ENCODE measurements around the gene GTF3C5.
A peak's percentile ranks its signal among the peaks of the same experiment; 100 is the strongest.
"Not testable (repeated sequence)": the region's sequence is repeated elsewhere in the genome, so short reads cannot be mapped to it uniquely, and the experiment has no call there.

GTF3C5 gene

DNA sequence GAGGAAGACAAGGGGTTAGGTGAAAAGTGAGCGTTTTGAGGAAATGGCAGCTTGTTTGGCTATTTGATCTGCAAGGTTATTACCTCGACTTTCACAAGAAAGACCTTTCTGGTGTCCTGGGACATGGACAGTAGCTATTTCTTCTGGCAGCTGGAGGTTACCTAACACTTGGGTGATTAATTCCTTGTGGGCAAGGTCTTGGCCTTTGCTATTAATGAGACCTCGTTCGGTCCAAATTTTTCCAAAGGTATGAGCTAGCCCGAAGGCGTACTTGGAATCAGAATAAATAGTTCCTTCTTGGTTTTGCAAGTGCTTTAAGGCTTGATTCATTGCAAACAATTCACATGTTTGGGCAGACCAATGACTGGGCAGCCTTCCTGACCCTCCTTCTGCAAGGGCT, 4.9 kb downstream of the GTF3C5 start:
- Mint-ChIP-seq H3K4me3 (no peak overlapping the region), H3K36me3 (ENCODE audit: low read depth) (peaks cover 59% of the 10 kb centered on the region), H3K27me3 (no peaks in the 10 kb centered on the region), H3K27ac (no peak overlapping the region), H3K4me1 (ENCODE audit: low read depth) (peaks cover 47% of the 10 kb centered on the region), H3K9me3 (no peaks in the 10 kb centered on the region)
- DNase-seq: no peak

GRCh38 chr9:133037775-133038515, 7.1 kb downstream of the GTF3C5 start:
- Mint-ChIP-seq H3K27me3 (no peaks in the 10 kb centered on the region), H3K27ac (no peak overlapping the region), H3K4me1 (ENCODE audit: low read depth) (peaks cover 31% of the 10 kb centered on the region), H3K36me3 (ENCODE audit: low read depth) (peaks cover 57% of the 10 kb centered on the region), H3K9me3 (no peaks in the 10 kb centered on the region), H3K4me3 (no peak overlapping the region)
- DNase-seq: no peak

- H3K36me3 Mint-ChIP-seq (ENCODE audit: low read depth): peaks cover 70% of the 10 kb centered on the region
- H3K4me1 Mint-ChIP-seq (ENCODE audit: low read depth): peaks cover 15% of the 10 kb centered on the region
- not testable (repeated sequence) for H3K9me3 Mint-ChIP-seq, H3K27me3 Mint-ChIP-seq, H3K4me3 Mint-ChIP-seq, H3K27ac Mint-ChIP-seq
- peak; percentile 60 for DNase-seq
Measured at GRCh38 chr9:133040892-133041479, 10.2 kb downstream of the GTF3C5 start.

GRCh38 chr9:133041958-133042357, 11.2 kb downstream of the GTF3C5 start:
- peaks cover 12% of the 10 kb centered on the region for H3K4me1 Mint-ChIP-seq (ENCODE audit: low read depth)
- no peaks in the 10 kb centered on the region for H3K9me3 Mint-ChIP-seq
- no peaks in the 10 kb centered on the region for H3K27me3 Mint-ChIP-seq
- H3K4me3 Mint-ChIP-seq: no peak overlapping the region
- no peak overlapping the region for H3K27ac Mint-ChIP-seq
- DNase-seq: no peak
- H3K36me3 Mint-ChIP-seq (ENCODE audit: low read depth): peaks cover 72% of the 10 kb centered on the region

DNA sequence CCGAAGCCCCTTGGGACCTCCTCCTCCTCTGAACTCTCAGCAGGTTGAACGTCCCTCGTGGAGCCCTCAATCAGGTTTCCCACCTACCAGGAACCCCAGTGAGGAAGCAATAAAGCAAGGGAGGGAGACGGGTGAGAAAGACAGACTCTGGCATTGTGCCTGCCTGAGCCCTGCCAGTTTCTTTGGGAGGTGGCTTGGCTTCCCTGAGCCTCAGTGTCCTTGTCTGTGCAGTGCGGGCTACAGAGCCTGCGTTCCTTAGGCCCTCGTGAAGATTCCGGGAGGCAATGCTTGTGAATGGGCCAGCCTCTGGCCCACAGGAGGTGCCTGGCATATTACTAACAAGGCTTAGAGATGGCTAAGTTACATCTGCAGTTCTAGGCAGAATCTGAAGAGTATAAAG, 11.9 kb downstream of the GTF3C5 start:
- peaks cover 12% of the 10 kb centered on the region for H3K4me1 Mint-ChIP-seq (ENCODE audit: low read depth)
- no peak overlapping the region for H3K4me3 Mint-ChIP-seq
- no peaks in the 10 kb centered on the region for H3K27me3 Mint-ChIP-seq
- no peak for DNase-seq
- H3K36me3 Mint-ChIP-seq (ENCODE audit: low read depth): peaks cover 72% of the 10 kb centered on the region
- H3K9me3 Mint-ChIP-seq: no peaks in the 10 kb centered on the region
- no peak overlapping the region for H3K27ac Mint-ChIP-seq

DNA sequence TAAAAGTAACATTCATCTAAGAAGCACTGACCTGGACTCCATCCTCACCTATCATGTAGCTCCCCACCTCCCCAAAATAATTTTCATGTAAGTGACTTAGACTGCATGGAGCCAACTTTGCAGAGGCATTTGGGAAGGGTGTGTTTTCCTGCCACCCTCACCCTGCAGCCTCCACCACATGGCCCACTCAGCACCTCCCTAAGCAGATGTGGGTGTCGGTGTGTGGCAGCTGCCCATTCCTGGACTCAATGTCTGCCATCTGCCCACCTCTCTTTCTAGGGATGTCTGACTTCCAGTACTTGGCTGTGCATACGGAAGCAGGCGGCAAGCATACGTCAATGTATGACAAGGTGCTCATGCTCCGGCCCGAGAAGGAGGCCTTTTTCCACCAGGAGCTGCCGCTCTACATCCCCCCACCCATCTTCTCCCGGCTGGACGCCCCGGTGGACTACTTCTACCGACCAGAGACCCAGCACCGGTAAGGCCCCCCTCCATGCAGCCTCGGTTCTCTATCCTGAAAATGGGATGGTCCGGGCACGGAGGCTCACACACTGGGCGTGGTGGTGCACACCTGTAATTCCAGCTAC, 12.7 kb downstream of the GTF3C5 start:
- peaks cover 10% of the 10 kb centered on the region for H3K4me1 Mint-ChIP-seq (ENCODE audit: low read depth)
- peaks cover 73% of the 10 kb centered on the region for H3K36me3 Mint-ChIP-seq (ENCODE audit: low read depth)
- H3K4me3 Mint-ChIP-seq: no peak overlapping the region
- no peaks in the 10 kb centered on the region for H3K27me3 Mint-ChIP-seq
- no peak overlapping the region for H3K27ac Mint-ChIP-seq
- no peaks in the 10 kb centered on the region for H3K9me3 Mint-ChIP-seq
- no peak for DNase-seq

DNA sequence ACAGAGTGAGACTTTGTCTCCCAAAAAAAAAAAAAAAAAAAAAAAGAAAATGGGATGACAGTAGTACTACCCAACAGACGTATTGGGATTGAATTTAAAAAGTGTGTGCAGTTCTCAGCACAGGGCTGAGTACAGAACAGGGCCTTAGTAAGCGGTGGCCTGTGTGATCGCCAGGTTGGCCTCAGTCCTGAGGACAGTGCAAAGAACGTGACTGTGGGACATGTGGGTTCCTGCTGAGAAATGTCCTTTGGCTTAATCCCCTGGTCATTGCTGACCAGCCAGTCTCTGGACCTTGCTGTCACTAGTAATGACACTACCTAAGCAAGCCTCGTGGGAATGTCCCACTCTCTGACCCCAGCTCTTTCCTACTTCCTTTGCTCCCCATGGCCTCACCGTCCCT, 13.3 kb downstream of the GTF3C5 start:
- DNase-seq: no peak
- Mint-ChIP-seq H3K36me3 (ENCODE audit: low read depth) (peaks cover 76% of the 10 kb centered on the region), H3K27ac (no peak overlapping the region), H3K4me3 (no peak overlapping the region), H3K4me1 (ENCODE audit: low read depth) (peaks cover 10% of the 10 kb centered on the region), H3K9me3 (no peaks in the 10 kb centered on the region), H3K27me3 (no peaks in the 10 kb centered on the region)

DNA sequence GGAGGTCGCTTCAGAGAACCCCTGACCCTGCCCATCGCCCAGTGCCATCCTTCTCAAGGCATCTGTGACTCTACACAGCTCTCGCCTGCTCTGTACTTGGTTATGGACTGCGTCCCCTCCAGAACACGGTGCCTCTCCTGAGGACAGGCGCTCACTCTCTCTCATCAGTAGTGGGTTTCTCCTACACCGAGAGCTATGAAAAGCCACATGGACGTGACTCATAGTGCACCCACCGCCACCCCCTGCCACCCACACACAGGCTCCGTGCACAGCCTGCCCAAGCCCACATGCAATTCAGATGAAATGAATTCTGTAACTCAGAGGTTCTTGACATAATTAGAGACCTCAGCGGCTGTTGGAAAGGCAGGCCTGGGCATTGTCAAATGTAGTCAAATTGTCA, 13.9 kb downstream of the GTF3C5 start:
- DNase-seq: no peak
- peaks cover 10% of the 10 kb centered on the region for H3K4me1 Mint-ChIP-seq (ENCODE audit: low read depth)
- no peak overlapping the region for H3K4me3 Mint-ChIP-seq
- no peaks in the 10 kb centered on the region for H3K27me3 Mint-ChIP-seq
- no peak overlapping the region for H3K27ac Mint-ChIP-seq
- H3K36me3 Mint-ChIP-seq (ENCODE audit: low read depth): peaks cover 82% of the 10 kb centered on the region
- no peaks in the 10 kb centered on the region for H3K9me3 Mint-ChIP-seq

GRCh38 chr9:133045132-133045531, 14.3 kb downstream of the GTF3C5 start:
- H3K27me3 Mint-ChIP-seq: no peaks in the 10 kb centered on the region

GRCh38 chr9:133046196-133046899, 15.6 kb downstream of the GTF3C5 start:
- no peaks in the 10 kb centered on the region for H3K27me3 Mint-ChIP-seq
- H3K27ac Mint-ChIP-seq: no peak overlapping the region
- no peak for DNase-seq
- H3K4me3 Mint-ChIP-seq: no peak overlapping the region
- H3K36me3 Mint-ChIP-seq (ENCODE audit: low read depth): peaks cover 94% of the 10 kb centered on the region
- peaks cover 8% of the 10 kb centered on the region for H3K4me1 Mint-ChIP-seq (ENCODE audit: low read depth)
- no peaks in the 10 kb centered on the region for H3K9me3 Mint-ChIP-seq

More at GRCh38 chr9:133045132-133045531, 14.3 kb downstream of the GTF3C5 start:
- peaks cover 10% of the 10 kb centered on the region for H3K4me1 Mint-ChIP-seq (ENCODE audit: low read depth)
- H3K36me3 Mint-ChIP-seq (ENCODE audit: low read depth): peaks cover 87% of the 10 kb centered on the region
- no peak for DNase-seq
- no peaks in the 10 kb centered on the region for H3K9me3 Mint-ChIP-seq
- H3K27ac Mint-ChIP-seq: no peak overlapping the region
- no peak overlapping the region for H3K4me3 Mint-ChIP-seq

- Mint-ChIP-seq H3K9me3 (no peaks in the 10 kb centered on the region), H3K4me1 (ENCODE audit: low read depth) (peaks cover 7% of the 10 kb centered on the region), H3K36me3 (ENCODE audit: low read depth) (peaks cover 94% of the 10 kb centered on the region), H3K27ac (no peak overlapping the region), H3K4me3 (no peak overlapping the region), H3K27me3 (no peaks in the 10 kb centered on the region)
- no peak for DNase-seq
Measured at GRCh38 chr9:133046900-133047295, 16.1 kb downstream of the GTF3C5 start.

DNA sequence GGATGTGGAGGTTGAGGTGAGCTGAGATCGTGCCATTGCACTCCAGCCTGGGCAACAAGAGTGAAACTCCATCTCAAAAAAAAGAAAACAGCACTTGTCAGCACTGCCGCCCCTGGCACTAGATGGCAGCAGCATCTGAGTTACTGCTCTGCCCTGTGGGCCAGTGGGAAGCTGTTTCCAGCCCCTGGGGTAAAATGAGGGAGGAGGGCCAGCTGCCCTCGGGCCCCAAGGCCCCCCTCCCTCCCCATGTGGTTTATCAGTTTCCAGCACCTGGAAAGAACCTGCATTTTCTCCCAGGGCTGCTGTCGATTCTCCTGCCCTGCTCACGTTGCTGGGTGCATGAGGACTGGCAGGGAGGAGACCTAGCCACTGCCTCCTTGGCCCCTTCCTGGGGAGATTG, 17.8 kb downstream of the GTF3C5 start:
- no peaks in the 10 kb centered on the region for H3K27me3 Mint-ChIP-seq
- peaks cover 90% of the 10 kb centered on the region for H3K36me3 Mint-ChIP-seq (ENCODE audit: low read depth)
- no peak overlapping the region for H3K27ac Mint-ChIP-seq
- peaks cover 7% of the 10 kb centered on the region for H3K4me1 Mint-ChIP-seq (ENCODE audit: low read depth)
- DNase-seq: peak; percentile 42
- no peaks in the 10 kb centered on the region for H3K9me3 Mint-ChIP-seq
- H3K4me3 Mint-ChIP-seq: no peak overlapping the region

DNA sequence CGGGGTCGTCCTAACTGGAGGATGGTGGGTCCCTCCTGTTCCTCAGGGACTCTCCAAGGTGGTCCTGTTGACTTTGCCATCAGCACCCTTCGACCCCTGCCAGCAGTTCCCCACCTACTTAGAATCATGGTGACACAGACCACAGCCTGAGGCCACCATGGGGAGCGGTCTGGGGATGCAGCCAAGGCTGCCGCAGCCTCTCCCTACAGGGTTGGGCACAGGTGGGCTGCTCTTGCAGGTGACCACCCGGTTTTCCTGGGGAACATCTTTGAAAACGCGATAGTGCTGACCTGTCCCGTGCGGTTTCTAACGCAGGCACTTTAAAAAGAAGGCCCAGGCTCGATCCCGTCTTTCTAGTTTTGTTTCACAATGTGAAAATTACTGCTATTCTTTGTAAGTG, 18.2 kb downstream of the GTF3C5 start:
- no peak for DNase-seq
- H3K27ac Mint-ChIP-seq: no peak overlapping the region
- H3K4me3 Mint-ChIP-seq: no peak overlapping the region
- H3K4me1 Mint-ChIP-seq (ENCODE audit: low read depth): peaks cover 7% of the 10 kb centered on the region
- H3K36me3 Mint-ChIP-seq (ENCODE audit: low read depth): peaks cover 90% of the 10 kb centered on the region
- no peaks in the 10 kb centered on the region for H3K27me3 Mint-ChIP-seq
- H3K9me3 Mint-ChIP-seq: no peaks in the 10 kb centered on the region

GRCh38 chr9:133050142-133050541, 19.3 kb downstream of the GTF3C5 start:
- H3K27me3 Mint-ChIP-seq: no peaks in the 10 kb centered on the region
- peaks cover 90% of the 10 kb centered on the region for H3K36me3 Mint-ChIP-seq (ENCODE audit: low read depth)
- H3K4me1 Mint-ChIP-seq (ENCODE audit: low read depth): no peaks in the 10 kb centered on the region
- H3K27ac Mint-ChIP-seq: no peak overlapping the region
- H3K4me3 Mint-ChIP-seq: no peak overlapping the region
- H3K9me3 Mint-ChIP-seq: no peaks in the 10 kb centered on the region
- DNase-seq: no peak

- peaks cover 90% of the 10 kb centered on the region for H3K36me3 Mint-ChIP-seq (ENCODE audit: low read depth)
- no peaks in the 10 kb centered on the region for H3K27me3 Mint-ChIP-seq
- H3K4me1 Mint-ChIP-seq (ENCODE audit: low read depth): no peaks in the 10 kb centered on the region
- H3K9me3 Mint-ChIP-seq: no peaks in the 10 kb centered on the region
- DNase-seq: no peak
- no peak overlapping the region for H3K4me3 Mint-ChIP-seq
- no peak overlapping the region for H3K27ac Mint-ChIP-seq
Measured at GRCh38 chr9:133050781-133051180, 20.0 kb downstream of the GTF3C5 start.
